Heart right ventricle (tissue), 16 donors: ENCODE measurements around the gene DCAF15. TPM values are rescaled to one million over a fixed set of nuclear protein-coding genes. Genes with fewer than 3 reads are reported as not detected.

ENCODE experiments used
- ATAC-seq, 8 donors: fragments of 200-7000 bp; cut with Tn5 transposase; one replicate each; pipeline ENCODE4 v1.9.1; 2020; ENCODE audit warnings: mild to moderate bottlenecking in 8 of 8, moderate library complexity in 8 of 8, moderate number of reproducible peaks in 1 of 8
- DNase-seq, 2 donors: peaks; one replicate each; pipeline ENCODE4 v3.0.0-alpha.2; 2020
- H3K27ac ChIP-seq, 10 donors: fragments of 200-600 bp; sonication (generic) in 2 of 10; one replicate each; pipeline versions ENCODE4 v1.5.0 to v1.8.0; 2020 to 2022; ENCODE audit warnings: mild to moderate bottlenecking in 3 of 10
- H3K27me3 ChIP-seq, 7 donors: fragments of 200-600 bp; one replicate each; pipeline ENCODE4 v1.8.0; 2021 to 2022; ENCODE audit warnings: mild to moderate bottlenecking in 2 of 7
- H3K36me3 ChIP-seq, 9 donors: fragments of 200-600 bp; sonication (generic) in 1 of 9; one replicate each; pipeline versions ENCODE4 v1.5.0 to v1.8.0; 2020 to 2022; ENCODE audit warnings: mild to moderate bottlenecking in 2 of 9
- H3K4me1 ChIP-seq, 9 donors: fragments of 200-600 bp; sonication (generic) in 1 of 9; one replicate each; pipeline versions ENCODE4 v1.5.0 to v1.8.0; 2020 to 2022; ENCODE audit warnings: mild to moderate bottlenecking in 4 of 9
- H3K4me3 ChIP-seq, 10 donors: fragments of 200-600 bp; sonication (generic) in 2 of 10; one replicate each; pipeline versions ENCODE4 v1.5.0 to v1.8.0; 2020 to 2022; ENCODE audit warnings: mild to moderate bottlenecking in 7 of 10, moderate library complexity in 2 of 10
- H3K9me3 ChIP-seq, 11 donors: fragments of 200-600 bp in 10 of 11; sonication (generic) in 2 of 11; one replicate each; pipeline versions ENCODE4 v1.5.0 to v1.8.0; 2013 to 2022; ENCODE audit warnings: mild to moderate bottlenecking in 2 of 11, control low read depth in 1 of 11, moderate library complexity in 1 of 11
- CTCF ChIP-seq, 9 donors: fragments of 200-600 bp; sonication (generic) in 2 of 9; IDR thresholded peaks; one replicate each; pipeline versions ENCODE4 v1.5.0 to v1.8.0; 2021 to 2022; ENCODE audit warnings: antibody characterized with exemption in 9 of 9, mild to moderate bottlenecking in 5 of 9, moderate library complexity in 1 of 9
- WGBS, 2 donors: extraction: QIAGEN DNeasy Blood & Tissue Kit; methylation state at CpG; one replicate each; pipeline ENCODE4 v1.1.7; 2013; ENCODE audit warnings: inconsistent platforms in 1 of 2; 5-methylcytosine and 5-hydroxymethylcytosine counted together
- intact Hi-C, 10 donors: fragments of 100-400 bp; cut with DNase I; formaldehyde crosslinking; loops; one replicate each; pipeline versions ENCODE4 v1.11.1 to v1.14.2; 2022
- polyA plus RNA-seq, 2 donors: library from polyadenylated mRNA; stranded (reverse); fragments of 200-250 nt; gene quantifications; one replicate each; pipeline ENCODE4 v1.2.3, GENCODE V29; 2013
- total RNA-seq, 10 donors: library from RNA; stranded (reverse); fragmentation: NEBNext Ultra II Directional in 3 of 10; extraction: Animal tissue kit (Norgen Biotek cat#: 25700) in 3 of 10; gene quantifications; one replicate each; pipeline versions ENCODE4 v1.2.1 to v1.2.4, GENCODE V29; 2021 to 2023
- donor health status: Arrhythmogenic right ventricular cardiomyopathy.
- donor health status: ischemic (EF 13 %, LVEDD 7.1; RV severe dilation, severe dysfunction).
- donor health status: healthy with polysubstance abuse.
- donor health status: DM: no; HTN: yes; CAD: no.
- donor health status: DM: no; HTN: no; CAD: no.
- donor health status: ischemic (EF 25% LVEDD 6.9; RV normal size, moderate dysfunction).
- donor health status: ischemic (EF 25% LVEDD 5.7; RV mildly dilated, moderate dysfunction).
- donor health status: healthy.
- donor health status: DM: yes; HTN: yes; CAD: no.
- donor health status: Ischemic cardiomyopathy.
- donor health status: ischemic (EF 35%, LVEDD 5.7; RV mildly dilated, moderate dysfunction).
- donor health status: nonischemic (EF 11% LVEDD 7.7; RV severe dilation, severe dysfunction).
- donor health status: DM: yes; HTN: yes; CAD: no.
- donor health status: PGD.
- donor health status: ischemic (EF 29% LVEDD 5.4; RV normal size, mild dysfunction).
- donor health status: nonischemic (EF 23%, LVEDD 6.1; RV moderate dilation, normal function).

DCAF15 gene
- total and polyA plus RNA-seq, 12 donors, result 15.5 to 50.0 (median 18.4) TPM

GRCh38 chr19:13986348-13986904 lies 34.1 kb downstream of the DCAF15 start:
- H3K4me3 ChIP-seq, result peak overlapping the region in 7 of 10 donors; percentile 9 to 40 (median 28)
- H3K27me3 ChIP-seq, result no peaks in the 10 kb centered on the region
- WGBS, 2 donors, result 36 to 53% methylated on average over 19 of the region's 19 CpGs
- no peaks in the 10 kb centered on the region for H3K9me3 ChIP-seq
- H3K36me3 ChIP-seq, result peaks cover 0 to 39% (median 0%) of the 10 kb centered on the region in 9 donors
- TF ChIP-seq CTCF (IDR thresholded peaks at IDR 0.05), result peak in 1 of 9 donors; percentile 5
- DNase-seq (peak; percentile 89 to 90), ATAC-seq (peak; percentile 64 to 88 (median 79))
- H3K4me1 ChIP-seq, result peaks cover 6 to 42% (median 29%) of the 10 kb centered on the region in 9 donors
- intact Hi-C loops, result no loop called here
- H3K27ac ChIP-seq, result peak overlapping the region; percentile 47 to 98 (median 92)

- peak overlapping the region in 6 of 10 donors; percentile 0 to 40 (median 22) for H3K4me3 ChIP-seq
- 34 to 44% methylated on average over 17 of the region's 17 CpGs for WGBS, 2 donors
- no peaks in the 10 kb centered on the region for H3K27me3 ChIP-seq
- TF ChIP-seq CTCF (IDR thresholded peaks at IDR 0.05), result no peak
- ATAC-seq (peak; percentile 54 to 73 (median 69)), DNase-seq (peak; percentile 51 to 68)
- peaks cover 6 to 34% (median 27%) of the 10 kb centered on the region in 9 donors for H3K4me1 ChIP-seq
- intact Hi-C loops, result no loop called here
- H3K27ac ChIP-seq, result peak overlapping the region; percentile 47 to 98 (median 92)
- peaks cover 0 to 39% (median 5%) of the 10 kb centered on the region in 9 donors for H3K36me3 ChIP-seq
- no peaks in the 10 kb centered on the region for H3K9me3 ChIP-seq
Observed at GRCh38 chr19:13987101-13987890, 35.0 kb downstream of the DCAF15 start.

GRCh38 chr19:13989487-13989886 lies 37.2 kb downstream of the DCAF15 start:
- H3K27ac ChIP-seq, result no peak overlapping the region

More at GRCh38 chr19:13989487-13989886, 37.2 kb downstream of the DCAF15 start:
- peaks cover 0 to 40% (median 8%) of the 10 kb centered on the region in 9 donors for H3K36me3 ChIP-seq
- intact Hi-C loops, result no loop called here
- ATAC-seq (no peak), DNase-seq (no peak)
- H3K4me3 ChIP-seq, result no peak overlapping the region
- no peaks in the 10 kb centered on the region for H3K27me3 ChIP-seq
- 88 to 89% methylated on average over 7 of the region's 7 CpGs for WGBS, 2 donors
- H3K4me1 ChIP-seq, result peaks cover 6 to 34% (median 27%) of the 10 kb centered on the region in 9 donors
- no peaks in the 10 kb centered on the region for H3K9me3 ChIP-seq
- TF ChIP-seq CTCF (IDR thresholded peaks at IDR 0.05), result no peak
